K562 (cell line): ENCODE results near the gene SPECC1L. TPM values are rescaled to one million over a fixed set of nuclear protein-coding genes. Genes with fewer than 3 reads are reported as not detected.

ENCODE experiments used
- ATAC-seq: fragments of 200-7000 bp; cut with Tn5 transposase; 3 replicates; pipeline ENCODE4 v1.9.1; 2020; ENCODE audit warnings: moderate library complexity
- BruUV-seq: library from RNA; stranded (reverse); fragments of 400-500 nt; replicated peaks from 2 replicates; lab custom pipeline; 2021; lab: Mats Ljungman, UMichigan
- CTCF ChIA-PET: fragments of 300-600 bp; formaldehyde crosslinking; extraction: SDS; loops from one replicate; lab custom pipeline; 2021; ENCODE audit warnings: low intra/inter-chr PET ratio; lab: Yijun Ruan, JAX
- POLR2A ChIA-PET: fragments of 300-600, 350-650 bp; sonication (Branson Sonifier 250); formaldehyde crosslinking; extraction: SDS; loops from one replicate; lab custom pipeline; 2021; ENCODE audit warnings: antibody characterized with exemption, inconsistent platforms; lab: Yijun Ruan, JAX
- DNase-seq, 4 experiments: peaks; one replicate each; pipeline versions ENCODE4 v3.0.0 to v3.0.0-alpha.2; 2011 to 2018; ENCODE audit warnings: low spot score in 3 of 4, mixed read lengths in 3 of 4; ENCODE audit errors: extremely low read depth in 1 of 4
- FAIRE-seq: peaks from 2 replicates; lab custom pipeline; 2011; peaks lifted over from hg19 to GRCh38; lab: Jason Lieb, UNC
- H2AFZ ChIP-seq: 2 replicates; pipeline ENCODE4 v1.6.0; 2011; ENCODE audit warnings: low read depth, low read length, control low read depth, inconsistent platforms
- H3K27ac ChIP-seq: fragments of 200-600 bp; 3 replicates; pipeline ENCODE4 v1.8.0; 2011; ENCODE audit warnings: low read depth, mild to moderate bottlenecking, control low read depth, inconsistent platforms, low read length, moderate library complexity, mixed read lengths; ENCODE audit errors: extremely low read depth
- H3K27me3 ChIP-seq, 2 experiments: fragments of 300-600 bp in 1 of 2; 2 replicates in 1 of 2; 3 replicates in 1 of 2; pipeline versions ENCODE4 v1.6.0 to v1.8.0; 2011; ENCODE audit warnings: inconsistent platforms in 2 of 2, low read length in 2 of 2, mild to moderate bottlenecking in 1 of 2, mixed read lengths in 1 of 2, moderate library complexity in 1 of 2; ENCODE audit not compliant: control insufficient read depth in 2 of 2, insufficient read depth in 2 of 2
- H3K36me3 ChIP-seq: fragments of 300-600 bp; 3 replicates; pipeline ENCODE4 v1.8.0; 2011; ENCODE audit warnings: mild to moderate bottlenecking, low read length, inconsistent platforms; ENCODE audit not compliant: control insufficient read depth, insufficient read depth
- H3K4me1 ChIP-seq, 2 experiments: fragments of 200-600 bp in 1 of 2; replicated peaks in 1 of 2; 2 replicates in 1 of 2; 3 replicates in 1 of 2; pipeline versions ENCODE4 v1.5.1 to v1.8.0; 2011; ENCODE audit warnings: inconsistent platforms in 2 of 2, low read length in 2 of 2, mild to moderate bottlenecking in 1 of 2, mixed read lengths in 1 of 2, moderate library complexity in 1 of 2; ENCODE audit not compliant: control insufficient read depth in 2 of 2, insufficient read depth in 2 of 2
- H3K4me2 ChIP-seq: 2 replicates; pipeline ENCODE4 v1.6.1; 2011; ENCODE audit warnings: low read length, control low read depth, inconsistent platforms, mixed read lengths; ENCODE audit not compliant: insufficient read depth
- H3K4me3 ChIP-seq: fragments of 200-600 bp; sonication (generic), shearing (Covaris generic); 2 replicates; pipeline ENCODE4 v1.5.1; 2016; ENCODE audit warnings: control low read depth, inconsistent platforms
- H3K79me2 ChIP-seq: fragments of 200-600 bp; 3 replicates; pipeline ENCODE4 v1.8.0; 2011; ENCODE audit warnings: low read length, inconsistent platforms; ENCODE audit not compliant: control insufficient read depth, insufficient read depth
- H3K9ac ChIP-seq, 2 experiments: 2 replicates each; pipeline versions ENCODE4 v1.6.0 to v1.6.1; 2011; ENCODE audit warnings: low read depth in 2 of 2, low read length in 2 of 2, control low read depth in 1 of 2, inconsistent platforms in 1 of 2, mild to moderate bottlenecking in 1 of 2, mixed read lengths in 1 of 2; ENCODE audit not compliant: insufficient read depth in 1 of 2
- H3K9me1 ChIP-seq: one replicate; pipeline ENCODE4 v1.6.0; 2011; ENCODE audit warnings: inconsistent platforms, mild to moderate bottlenecking, low read length, moderate library complexity; ENCODE audit not compliant: control insufficient read depth, insufficient read depth
- H3K9me3 ChIP-seq: replicated peaks from 2 replicates; pipeline ENCODE4 v1.5.1; 2011; ENCODE audit warnings: low read depth, low read length, inconsistent platforms; ENCODE audit not compliant: control insufficient read depth, insufficient read depth
- H4K20me1 ChIP-seq: replicated peaks from 2 replicates; pipeline ENCODE4 v1.6.1; 2011; ENCODE audit warnings: low read length, inconsistent platforms, mixed read lengths; ENCODE audit not compliant: control insufficient read depth, insufficient read depth
- SMARCE1 ChIP-seq: fragments of 450-650 bp; IDR thresholded peaks from 2 replicates; pipeline ENCODE4 v1.7.1; 2016; ENCODE audit warnings: mild to moderate bottlenecking
- SP2 ChIP-seq: IDR thresholded peaks from 2 replicates; pipeline ENCODE4 v1.6.1; 2011; ENCODE audit warnings: mild to moderate bottlenecking, low read depth, low read length, moderate library complexity; ENCODE audit not compliant: poor library complexity, severe bottlenecking; ENCODE audit errors: extremely low read depth
- WGBS: fragments of 100-300 bp; shearing (Covaris generic); methylation state at CpG from one replicate; pipeline ENCODE4 v1.1.6; 2016; ENCODE audit warnings: low coverage, mixed read lengths; ENCODE audit not compliant: insufficient coverage; ENCODE audit errors: missing lambda C conversion rate; 5-methylcytosine and 5-hydroxymethylcytosine counted together
- in situ Hi-C: fragments of 300-500 bp; cut with MboI; formaldehyde crosslinking; loops from 4 replicates; pipeline ENCODE4 v1.15.0; 2018; ENCODE audit warnings: inconsistent platforms, mixed read lengths
- intact Hi-C: fragments of 100-400 bp; cut with micrococcal nuclease; formaldehyde crosslinking; loops from 2 replicates; pipeline ENCODE4 v1.14.2; 2022
- polyA plus RNA-seq, 8 experiments: library from polyadenylated mRNA; depleted of rRNA in 4 of 8; stranded (reverse) in 5 of 8; unstranded in 3 of 8; fragments of >200 nt; fragmentation: Nextera tagmentation in 2 of 8; fragmentation: Illumina TruSeq in 1 of 8; extraction: Ambion mirVana in 2 of 8; extraction: Trizol in 1 of 8; gene quantifications; 2 replicates each; pipeline versions ENCODE4 v1.2.1 to v1.2.3, GENCODE V29; 2011 to 2014; ENCODE audit warnings: inconsistent platforms in 1 of 8, missing spikeins in 1 of 8
- total RNA-seq, 7 experiments: library from RNA; depleted of rRNA in 6 of 7; stranded (reverse); fragments of >200 nt in 6 of 7; fragmentation: Illumina TruSeq in 2 of 7; extraction: Trizol in 2 of 7; gene quantifications; 2 replicates each; pipeline versions ENCODE4 v1.2.1 to v1.2.3, GENCODE V29; 2011 to 2021; ENCODE audit warnings: low replicate concordance in 1 of 7
- TF ChIP-seq, protein P1 (sequence below), 2 experiments: fragments of 450-650 bp; formaldehyde crosslinking in 1 of 2; IDR thresholded peaks; 2 replicates each; pipeline versions ENCODE4 v1.4.0 to v1.6.1; 2014 to 2020; ENCODE audit warnings: mild to moderate bottlenecking in 2 of 2, borderline replicate concordance in 1 of 2, low read depth in 1 of 2

SPECC1L gene
- total and polyA plus RNA-seq, 9 of the 15 experiments (the other 6 are each of a cell fraction or from before 2014, with no cell fraction given) = 1.4 to 27.9 (median 14.5) TPM

- H3K9me1 ChIP-seq = no peaks in the 10 kb centered on the region
- peak overlapping the region; percentile 61 for H3K4me2 ChIP-seq
- H3K9ac ChIP-seq = peak overlapping the region in 1 of 2 experiments; percentile 8; a peak in 1 of 4 replicates
- no peaks in the 10 kb centered on the region for H3K27me3 ChIP-seq
- intact Hi-C loops = no loop called here
- H3K4me3 ChIP-seq = no peak overlapping the region
- peak; percentile 85 for ATAC-seq
- no peak overlapping the region for H2AFZ ChIP-seq
- H3K36me3 ChIP-seq = no peaks in the 10 kb centered on the region
- H3K27ac ChIP-seq = peak overlapping the region; percentile 52; the same call in 2 of the 3 replicates
- H4K20me1 ChIP-seq = no peaks in the 10 kb centered on the region
- CTCF ChIA-PET = no interaction called here
- in situ Hi-C loops = loop anchor here (5.0 to 10.0 kb wide), 2 partner anchors 383 to 945 kb away; no protein-coding TSS in a partner anchor
- H3K9me3 ChIP-seq = no peaks in the 10 kb centered on the region
- peaks cover 0 to 23% of the 10 kb centered on the region in 2 experiments; a peak in 3 of 5 replicates for H3K4me1 ChIP-seq
- 15% methylated on average over 3 of the region's 4 CpGs for WGBS
- no peak for FAIRE-seq
- peaks cover 52% of the 10 kb centered on the region for H3K79me2 ChIP-seq
- no TSS peak for BruUV-seq
- POLR2A ChIA-PET = no interaction called here
- peak; percentile 34 to 58 (median 46) for DNase-seq
- TF ChIP-seq SMARCE1 = 0 out of 2 replicates have a peak, but pooled peaks have one; percentile 25
- TF ChIP-seq, protein P1, sequence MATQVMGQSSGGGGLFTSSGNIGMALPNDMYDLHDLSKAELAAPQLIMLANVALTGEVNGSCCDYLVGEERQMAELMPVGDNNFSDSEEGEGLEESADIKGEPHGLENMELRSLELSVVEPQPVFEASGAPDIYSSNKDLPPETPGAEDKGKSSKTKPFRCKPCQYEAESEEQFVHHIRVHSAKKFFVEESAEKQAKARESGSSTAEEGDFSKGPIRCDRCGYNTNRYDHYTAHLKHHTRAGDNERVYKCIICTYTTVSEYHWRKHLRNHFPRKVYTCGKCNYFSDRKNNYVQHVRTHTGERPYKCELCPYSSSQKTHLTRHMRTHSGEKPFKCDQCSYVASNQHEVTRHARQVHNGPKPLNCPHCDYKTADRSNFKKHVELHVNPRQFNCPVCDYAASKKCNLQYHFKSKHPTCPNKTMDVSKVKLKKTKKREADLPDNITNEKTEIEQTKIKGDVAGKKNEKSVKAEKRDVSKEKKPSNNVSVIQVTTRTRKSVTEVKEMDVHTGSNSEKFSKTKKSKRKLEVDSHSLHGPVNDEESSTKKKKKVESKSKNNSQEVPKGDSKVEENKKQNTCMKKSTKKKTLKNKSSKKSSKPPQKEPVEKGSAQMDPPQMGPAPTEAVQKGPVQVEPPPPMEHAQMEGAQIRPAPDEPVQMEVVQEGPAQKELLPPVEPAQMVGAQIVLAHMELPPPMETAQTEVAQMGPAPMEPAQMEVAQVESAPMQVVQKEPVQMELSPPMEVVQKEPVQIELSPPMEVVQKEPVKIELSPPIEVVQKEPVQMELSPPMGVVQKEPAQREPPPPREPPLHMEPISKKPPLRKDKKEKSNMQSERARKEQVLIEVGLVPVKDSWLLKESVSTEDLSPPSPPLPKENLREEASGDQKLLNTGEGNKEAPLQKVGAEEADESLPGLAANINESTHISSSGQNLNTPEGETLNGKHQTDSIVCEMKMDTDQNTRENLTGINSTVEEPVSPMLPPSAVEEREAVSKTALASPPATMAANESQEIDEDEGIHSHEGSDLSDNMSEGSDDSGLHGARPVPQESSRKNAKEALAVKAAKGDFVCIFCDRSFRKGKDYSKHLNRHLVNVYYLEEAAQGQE (IDR thresholded peaks at IDR 0.05; ENCODE audit: borderline replicate concordance) = no peak
- TF ChIP-seq, protein P1 (CRISPR knock-in tag; IDR thresholded peaks at IDR 0.05; ENCODE audit: low read depth) = no peak
- TF ChIP-seq SP2 = no peak
Measured at GRCh38 chr22:24289741-24290163, 19.1 kb downstream of the SPECC1L start.
